GM19468 (cell line): ENCODE measurements around the gene TBC1D24.
"Not testable (repeated sequence)": the region's sequence is repeated elsewhere in the genome, so short reads cannot be mapped to it uniquely, and the experiment has no call there.

ENCODE experiments used
- ATAC-seq: cut with Tn5 transposase; IDR thresholded peaks from one replicate; pipeline ENCODE4 v1.9.1; 2021; ENCODE audit warnings: mild to moderate bottlenecking, moderate library complexity, moderate number of reproducible peaks; ENCODE audit not compliant: unreplicated experiment; ENCODE audit errors: extremely low read depth

The TBC1D24 gene

GRCh38 chr16:2528161-2529060 is 53.5 kb downstream of the TBC1D24 start:
- no peak for ATAC-seq

- no peak for ATAC-seq
Measured at GRCh38 chr16:2529061-2529931, 54.4 kb downstream of the TBC1D24 start.

- ATAC-seq, result no peak
Measured at GRCh38 chr16:2529961-2530628, 55.2 kb downstream of the TBC1D24 start.

- ATAC-seq, result no peak
Measured at GRCh38 chr16:2530629-2531318, 55.8 kb downstream of the TBC1D24 start.

- no peak for ATAC-seq
Measured at GRCh38 chr16:2531371-2531695, 56.4 kb downstream of the TBC1D24 start, which contains the start of gene CEMP1. CEMP1 (minus strand) TSS chr16:2531408; CDS start chr16:2531073, 335 bp downstream.

GRCh38 chr16:2531696-2532493 is 57.0 kb downstream of the TBC1D24 start:
- peak; percentile 59 for ATAC-seq

GRCh38 chr16:2532494-2533141 is 57.7 kb downstream of the TBC1D24 start:
- ATAC-seq, result no peak

- ATAC-seq, result not testable (repeated sequence)
Measured at GRCh38 chr16:2533142-2533755, 58.3 kb downstream of the TBC1D24 start.

- no peak for ATAC-seq
Measured at GRCh38 chr16:2533912-2534311, 59.0 kb downstream of the TBC1D24 start.

- ATAC-seq, result not testable (repeated sequence)
Measured at GRCh38 chr16:2534335-2534734, 59.4 kb downstream of the TBC1D24 start.

GRCh38 chr16:2535625-2536013 is 60.7 kb downstream of the TBC1D24 start:
- ATAC-seq, result no peak

- peak; percentile 62 for ATAC-seq
Measured at GRCh38 chr16:2537451-2538379, 62.8 kb downstream of the TBC1D24 start, which contains the start of gene PDPK1. PDPK1 (plus strand) TSS chr16:2538021; CDS start chr16:2538113, 92 bp downstream.

GRCh38 chr16:2539192-2539844 is 64.4 kb downstream of the TBC1D24 start:
- not testable (repeated sequence) for ATAC-seq

- not testable (repeated sequence) for ATAC-seq
Measured at GRCh38 chr16:2539845-2540458, 65.0 kb downstream of the TBC1D24 start.

- not testable (repeated sequence) for ATAC-seq
Measured at GRCh38 chr16:2540912-2541311, 66.0 kb downstream of the TBC1D24 start.

- ATAC-seq, result not testable (repeated sequence)
Measured at GRCh38 chr16:2541409-2541808, 66.5 kb downstream of the TBC1D24 start.
